ENCODE data around the gene ARHGEF16.

ARHGEF16 gene

GRCh38 chr1:3515774-3516480 is 61.5 kb downstream of the ARHGEF16 start:
- Histone ChIP-seq H4K20me1 (peaks cover 28 to 86% (median 78%) of the 10 kb centered on the region in 11 experiments; a peak in 20 of 22 replicates), H3K9ac (peak overlapping the region in 9 of 11 experiments; percentile 3 to 68 (median 62); a peak in 15 of 22 replicates), H3K36me3 (peaks cover 0 to 43% (median 12%) of the 10 kb centered on the region in 11 experiments; a peak in 11 of 22 replicates), H3K27me3 (peaks cover 0 to under 1% (median 0%) of the 10 kb centered on the region in 11 experiments; a peak in 1 of 22 replicates), H3K4me3 (peak overlapping the region in 1 of 10 experiments; percentile 16; a peak in 1 of 20 replicates), H3K4me2 (peak overlapping the region; percentile 70 to 97 (median 88)), H3K27ac (peak overlapping the region in 8 of 11 experiments; percentile 53 to 79 (median 72); a peak in 15 of 22 replicates), H3K9me3 (replicated peaks in 1 of 11) (peaks cover 0 to 8% (median 4%) of the 10 kb centered on the region in 11 experiments; a peak in 6 of 22 replicates), H3K4me1 (peaks cover 26 to 100% (median 80%) of the 10 kb centered on the region in 10 experiments)
- no peak; a peak in 1 of 22 replicates for TF ChIP-seq Cebpa-rat (IDR thresholded peaks at IDR 0.05)

GRCh38 chr1:3516481-3516869 is 62.0 kb downstream of the ARHGEF16 start:
- Histone ChIP-seq H3K4me3 (peak overlapping the region in 3 of 10 experiments; percentile 16 to 32 (median 31); a peak in 4 of 20 replicates), H3K4me1 (peaks cover 31 to 100% (median 80%) of the 10 kb centered on the region in 10 experiments), H3K27me3 (peaks cover 0 to 6% (median 0%) of the 10 kb centered on the region in 11 experiments; a peak in 4 of 22 replicates), H3K9me3 (replicated peaks in 1 of 11) (peaks cover 0 to 8% (median 4%) of the 10 kb centered on the region in 11 experiments; a peak in 6 of 22 replicates), H4K20me1 (peaks cover 33 to 86% (median 78%) of the 10 kb centered on the region in 11 experiments; a peak in 20 of 22 replicates), H3K27ac (peak overlapping the region in 8 of 11 experiments; percentile 53 to 79 (median 72); a peak in 15 of 22 replicates), H3K9ac (peak overlapping the region in 10 of 11 experiments; percentile 3 to 68 (median 62); a peak in 17 of 22 replicates), H3K36me3 (peaks cover 0 to 39% (median 12%) of the 10 kb centered on the region in 11 experiments; a peak in 11 of 22 replicates), H3K4me2 (peak overlapping the region; percentile 70 to 97 (median 88))
- TF ChIP-seq Cebpa-rat (IDR thresholded peaks at IDR 0.05): no peak; a peak in 1 of 22 replicates

GRCh38 chr1:3516911-3517675 is 62.6 kb downstream of the ARHGEF16 start:
- H3K27ac ChIP-seq: peak overlapping the region in 8 of 11 experiments; percentile 53 to 79 (median 72); a peak in 15 of 22 replicates
- H4K20me1 ChIP-seq: peaks cover 39 to 86% (median 78%) of the 10 kb centered on the region in 11 experiments; a peak in 20 of 22 replicates
- H3K9ac ChIP-seq: peak overlapping the region in 10 of 11 experiments; percentile 3 to 68 (median 62); a peak in 17 of 22 replicates
- peaks cover 37 to 100% (median 83%) of the 10 kb centered on the region in 10 experiments for H3K4me1 ChIP-seq
- TF ChIP-seq Cebpa-rat (IDR thresholded peaks at IDR 0.05): no peak
- peaks cover 0 to 12% (median 0%) of the 10 kb centered on the region in 11 experiments; a peak in 5 of 22 replicates for H3K27me3 ChIP-seq
- peaks cover 0 to 32% (median 8%) of the 10 kb centered on the region in 11 experiments; a peak in 11 of 22 replicates for H3K36me3 ChIP-seq
- H3K4me2 ChIP-seq: peak overlapping the region; percentile 70 to 97 (median 88)
- peak overlapping the region in 3 of 10 experiments; percentile 16 to 32 (median 31); a peak in 4 of 20 replicates for H3K4me3 ChIP-seq
- peaks cover 0 to 8% (median 4%) of the 10 kb centered on the region in 11 experiments; a peak in 6 of 22 replicates for H3K9me3 ChIP-seq (replicated peaks in 1 of 11)

- Histone ChIP-seq H4K20me1 (peaks cover 47 to 91% (median 85%) of the 10 kb centered on the region in 11 experiments; a peak in 20 of 22 replicates), H3K9me3 (replicated peaks in 1 of 11) (no peaks in the 10 kb centered on the region; a peak in 1 of 22 replicates), H3K27ac (no peak overlapping the region), H3K9ac (no peak overlapping the region), H3K27me3 (peaks cover 0 to 23% (median 0%) of the 10 kb centered on the region in 11 experiments; a peak in 6 of 22 replicates), H3K4me1 (peaks cover 40 to 100% (median 94%) of the 10 kb centered on the region in 10 experiments), H3K4me3 (no peak overlapping the region), H3K4me2 (peak overlapping the region in 6 of 11 experiments; percentile 87 to 97 (median 94); a peak in 8 of 22 replicates), H3K36me3 (peaks cover 0 to 21% (median 0%) of the 10 kb centered on the region in 11 experiments; a peak in 7 of 22 replicates)
- TF ChIP-seq Cebpa-rat (IDR thresholded peaks at IDR 0.05): no peak
These were observed 63.8 kb downstream of the ARHGEF16 start for GRCh38 chr1:3518256-3518655.

- peaks cover 52 to 96% (median 90%) of the 10 kb centered on the region in 11 experiments; a peak in 20 of 22 replicates for H4K20me1 ChIP-seq
- no peak overlapping the region for H3K9ac ChIP-seq
These were observed 64.3 kb downstream of the ARHGEF16 start for GRCh38 chr1:3518756-3519155.

GRCh38 chr1:3519301-3519885 is 64.9 kb downstream of the ARHGEF16 start:
- peak overlapping the region in 2 of 11 experiments; percentile 24 to 46; a peak in 2 of 22 replicates for H3K9ac ChIP-seq

More at GRCh38 chr1:3518756-3519155, 64.3 kb downstream of the ARHGEF16 start:
- H3K4me2 ChIP-seq: peak overlapping the region in 5 of 11 experiments; percentile 6 to 97 (median 87); a peak in 9 of 22 replicates
- no peak for TF ChIP-seq Cebpa-rat (IDR thresholded peaks at IDR 0.05)
- no peaks in the 10 kb centered on the region for H3K9me3 ChIP-seq (replicated peaks in 1 of 11)
- peaks cover 0 to 16% (median 0%) of the 10 kb centered on the region in 11 experiments; a peak in 4 of 22 replicates for H3K36me3 ChIP-seq
- no peak overlapping the region for H3K4me3 ChIP-seq
- no peak overlapping the region for H3K27ac ChIP-seq
- H3K27me3 ChIP-seq: peaks cover 0 to 28% (median 0%) of the 10 kb centered on the region in 11 experiments; a peak in 6 of 22 replicates
- peaks cover 40 to 100% (median 96%) of the 10 kb centered on the region in 10 experiments for H3K4me1 ChIP-seq

More at GRCh38 chr1:3519301-3519885, 64.9 kb downstream of the ARHGEF16 start:
- no peak overlapping the region for H3K27ac ChIP-seq
- peaks cover 54 to 100% (median 94%) of the 10 kb centered on the region in 11 experiments; a peak in 20 of 22 replicates for H4K20me1 ChIP-seq
- peaks cover 0 to 35% (median 0%) of the 10 kb centered on the region in 11 experiments; a peak in 6 of 22 replicates for H3K27me3 ChIP-seq
- H3K9me3 ChIP-seq (replicated peaks in 1 of 11): no peaks in the 10 kb centered on the region
- H3K4me2 ChIP-seq: peak overlapping the region in 8 of 11 experiments; percentile 81 to 97 (median 89); a peak in 14 of 22 replicates
- H3K36me3 ChIP-seq: peaks cover 0 to 15% (median 0%) of the 10 kb centered on the region in 11 experiments; a peak in 4 of 22 replicates
- H3K4me1 ChIP-seq: peaks cover 47 to 100% (median 96%) of the 10 kb centered on the region in 10 experiments
- no peak overlapping the region for H3K4me3 ChIP-seq
- TF ChIP-seq Cebpa-rat (IDR thresholded peaks at IDR 0.05): no peak

All from BLaER1 treated with 17β-estradiol and CSF1 and Interleukin-3, amounts not matched to agents 10 nM and 100 nM (cell line).